Dendritic cell treated with granulocyte-macrophage colony-stimulating factor and Interleukin-4, amounts not matched to agents 40 ng/mL and 50 ng/mL, for 4 days (primary cell): ENCODE data around the gene RACK1.
"Not testable (repeated sequence)": the region's sequence is repeated elsewhere in the genome, so short reads cannot be mapped to it uniquely, and the experiment has no call there.

Experiments used
- H3K27ac Mint-ChIP-seq: one replicate; pipeline ENCODE4 v1.8.0; 2022; ENCODE audit warnings: mild to moderate bottlenecking, mixed read lengths
- H3K27me3 Mint-ChIP-seq: one replicate; pipeline ENCODE4 v1.8.0; 2022; ENCODE audit warnings: mild to moderate bottlenecking, mixed read lengths
- H3K36me3 Mint-ChIP-seq: one replicate; pipeline ENCODE4 v1.8.0; 2022; ENCODE audit warnings: low read depth, mixed read lengths
- H3K4me1 Mint-ChIP-seq: one replicate; pipeline ENCODE4 v1.8.0; 2022; ENCODE audit warnings: low read depth, mixed read lengths
- H3K4me3 Mint-ChIP-seq: one replicate; pipeline ENCODE4 v1.8.0; 2022; ENCODE audit warnings: mild to moderate bottlenecking, moderate library complexity, mixed read lengths
- H3K9me3 Mint-ChIP-seq: one replicate; pipeline ENCODE4 v1.8.0; 2022; ENCODE audit warnings: mixed read lengths
- intact Hi-C: fragments of 100-400 bp; cut with micrococcal nuclease; formaldehyde crosslinking; loops from one replicate; pipeline ENCODE4 v1.15.0; 2022

The RACK1 gene

GRCh38 chr5:181243564-181244343, at the start of gene RACK1:
Gene RACK1 (minus strand): TSS chr5:181243906. CDS start chr5:181243800, 106 bp downstream.
- no peaks in the 10 kb centered on the region for H3K27me3 Mint-ChIP-seq
- intact Hi-C loops, result loop anchor here (1.0 to 10.0 kb wide), 4 partner anchors 20 to 439 kb away; partner anchors contain the start of genes MGAT1, TRIM41 and ZFP62
- no peaks in the 10 kb centered on the region for H3K9me3 Mint-ChIP-seq
- H3K36me3 Mint-ChIP-seq, result peaks cover 80% of the 10 kb centered on the region
- H3K27ac Mint-ChIP-seq, result peak within 1 kb of the TSS; percentile 100
- peaks cover 59% of the 10 kb centered on the region for H3K4me1 Mint-ChIP-seq
- peak within 1 kb of the TSS; percentile 96 for H3K4me3 Mint-ChIP-seq

DNA sequence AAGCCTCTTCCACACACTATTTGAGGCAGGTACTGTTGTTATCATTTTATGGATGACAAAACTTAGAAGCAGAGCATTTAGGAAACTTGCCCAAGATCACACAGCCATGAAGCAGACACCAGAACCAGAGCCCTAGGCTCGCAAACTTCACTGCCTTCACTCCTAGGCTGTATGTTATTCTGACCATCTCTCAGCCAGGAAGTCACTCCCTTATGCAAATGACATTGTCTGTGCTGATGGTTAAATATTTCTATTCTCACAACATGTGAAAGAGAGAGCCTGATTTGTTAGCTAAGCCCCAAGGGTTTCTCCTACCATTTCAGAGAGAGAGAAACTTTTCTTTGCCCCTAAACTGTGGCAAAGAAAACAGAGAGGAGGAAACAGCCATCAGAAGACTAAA, 43.6 kb upstream of the RACK1 start:
- H3K36me3 Mint-ChIP-seq, H3K4me3 Mint-ChIP-seq, H3K4me1 Mint-ChIP-seq, H3K9me3 Mint-ChIP-seq, H3K27me3 Mint-ChIP-seq, H3K27ac Mint-ChIP-seq, intact Hi-C loops: not testable (repeated sequence)

- H3K9me3 Mint-ChIP-seq, H3K4me3 Mint-ChIP-seq, H3K27me3 Mint-ChIP-seq, H3K36me3 Mint-ChIP-seq, intact Hi-C loops, H3K4me1 Mint-ChIP-seq, H3K27ac Mint-ChIP-seq: not testable (repeated sequence)
These were observed 42.4 kb upstream of the RACK1 start for GRCh38 chr5:181285962-181286705.

DNA sequence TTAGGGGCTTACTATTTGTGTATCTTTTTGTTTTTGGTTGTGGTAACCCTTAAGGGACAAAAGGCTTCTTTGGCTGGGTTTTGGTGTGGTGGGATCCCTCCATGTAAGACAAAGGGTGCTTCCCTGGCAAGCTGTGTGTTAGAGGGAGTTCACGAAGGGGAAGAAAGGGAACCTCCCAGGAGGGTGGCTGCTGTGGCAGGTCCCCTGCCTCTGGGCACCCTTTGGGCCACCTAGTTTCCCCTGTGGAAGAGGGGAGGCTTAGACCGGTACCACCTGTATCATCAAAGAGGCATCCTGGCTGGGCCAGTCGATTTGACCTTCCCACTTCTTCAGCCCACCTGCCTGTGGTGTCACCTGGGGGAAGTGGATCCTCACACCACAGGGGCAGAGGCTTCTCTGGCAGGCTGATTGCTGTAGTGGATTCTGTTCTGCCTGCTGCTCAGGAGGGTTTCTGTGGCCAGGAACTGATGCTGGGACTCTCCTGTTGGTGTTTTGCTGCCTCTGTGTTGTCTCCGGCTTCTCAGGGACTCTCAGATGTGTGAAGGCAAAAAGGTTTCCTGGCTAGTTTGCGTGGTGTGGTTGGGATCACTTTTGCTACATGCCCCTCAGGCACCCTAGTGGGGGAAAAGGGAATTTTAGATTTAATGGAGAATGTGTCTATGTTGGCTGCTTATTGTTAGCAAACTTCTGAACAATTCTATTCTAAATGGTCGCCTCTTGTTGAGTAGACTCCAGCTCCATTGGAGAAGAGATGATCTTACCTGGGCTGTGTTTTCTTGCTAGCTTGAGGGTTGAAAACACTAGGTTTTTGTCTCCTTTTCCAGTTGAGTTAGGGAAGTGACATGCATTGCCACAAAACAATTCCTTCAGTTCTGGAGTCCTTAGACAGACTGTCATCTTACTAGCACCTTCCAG, 40.4 kb upstream of the RACK1 start:
- H3K4me1 Mint-ChIP-seq, H3K36me3 Mint-ChIP-seq, intact Hi-C loops, H3K27me3 Mint-ChIP-seq, H3K9me3 Mint-ChIP-seq, H3K4me3 Mint-ChIP-seq, H3K27ac Mint-ChIP-seq: not testable (repeated sequence)

DNA sequence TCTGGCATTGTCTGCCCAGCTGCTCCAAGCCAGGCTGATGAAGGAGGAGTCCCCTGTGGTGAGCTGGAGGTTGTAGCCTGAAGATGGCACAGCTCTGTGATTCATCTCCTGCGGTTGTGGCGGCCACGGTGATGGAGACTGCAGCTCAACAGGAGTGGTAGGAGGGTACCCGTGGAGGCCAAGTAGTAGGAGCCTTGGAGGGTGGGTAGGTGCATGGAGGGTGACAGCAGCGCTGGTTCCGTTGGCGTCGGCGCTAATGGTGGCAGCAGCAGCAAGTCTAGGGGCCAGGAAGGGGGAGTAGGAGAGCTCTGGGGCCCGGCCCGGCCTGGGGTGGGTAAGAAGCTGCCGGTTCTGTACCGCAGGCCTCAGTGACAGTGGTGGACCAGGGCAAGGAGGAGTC, 39.6 kb upstream of the RACK1 start:
- no peak overlapping the region for H3K4me3 Mint-ChIP-seq
- H3K27ac Mint-ChIP-seq, result no peak overlapping the region
- peaks cover 4% of the 10 kb centered on the region for H3K27me3 Mint-ChIP-seq
- no peaks in the 10 kb centered on the region for H3K9me3 Mint-ChIP-seq
- H3K4me1 Mint-ChIP-seq, result no peaks in the 10 kb centered on the region
- no peaks in the 10 kb centered on the region for H3K36me3 Mint-ChIP-seq
- intact Hi-C loops, result no loop called here

- Mint-ChIP-seq H3K4me3 (no peak overlapping the region), H3K27me3 (peaks cover 5% of the 10 kb centered on the region), H3K27ac (no peak overlapping the region), H3K4me1 (no peaks in the 10 kb centered on the region), H3K9me3 (no peaks in the 10 kb centered on the region), H3K36me3 (no peaks in the 10 kb centered on the region)
- intact Hi-C loops, result no loop called here
These were observed 39.2 kb upstream of the RACK1 start for GRCh38 chr5:181282874-181283273.

DNA sequence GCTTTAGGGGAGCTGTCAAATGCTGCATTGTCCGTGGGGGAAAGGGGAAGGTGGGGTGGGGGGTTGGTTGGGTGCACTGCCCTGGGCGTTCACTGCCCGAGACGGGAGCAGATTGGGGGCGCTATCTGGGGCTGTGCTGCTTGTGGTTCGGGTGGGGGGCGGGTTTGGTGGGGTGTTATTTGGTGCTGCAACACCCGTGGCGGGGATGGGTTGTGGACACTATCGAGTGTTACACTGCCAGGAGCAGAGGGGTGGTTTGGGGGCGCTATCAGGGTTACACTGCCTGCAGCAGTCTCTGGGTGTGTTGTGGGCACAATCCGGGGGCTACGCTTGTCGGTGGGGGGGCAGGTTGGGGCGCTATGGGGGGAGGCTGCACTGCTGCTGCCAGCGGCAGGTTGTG, 38.7 kb upstream of the RACK1 start:
- H3K4me3 Mint-ChIP-seq, H3K27ac Mint-ChIP-seq, H3K4me1 Mint-ChIP-seq, H3K27me3 Mint-ChIP-seq, H3K9me3 Mint-ChIP-seq, intact Hi-C loops, H3K36me3 Mint-ChIP-seq: not testable (repeated sequence)

- Mint-ChIP-seq H3K27me3 (peaks cover 5% of the 10 kb centered on the region), H3K9me3 (no peaks in the 10 kb centered on the region), H3K4me1 (no peaks in the 10 kb centered on the region), H3K36me3 (no peaks in the 10 kb centered on the region), H3K27ac (no peak overlapping the region), H3K4me3 (no peak overlapping the region)
- intact Hi-C loops, result no loop called here
These were observed 38.2 kb upstream of the RACK1 start for GRCh38 chr5:181281984-181282316.

DNA sequence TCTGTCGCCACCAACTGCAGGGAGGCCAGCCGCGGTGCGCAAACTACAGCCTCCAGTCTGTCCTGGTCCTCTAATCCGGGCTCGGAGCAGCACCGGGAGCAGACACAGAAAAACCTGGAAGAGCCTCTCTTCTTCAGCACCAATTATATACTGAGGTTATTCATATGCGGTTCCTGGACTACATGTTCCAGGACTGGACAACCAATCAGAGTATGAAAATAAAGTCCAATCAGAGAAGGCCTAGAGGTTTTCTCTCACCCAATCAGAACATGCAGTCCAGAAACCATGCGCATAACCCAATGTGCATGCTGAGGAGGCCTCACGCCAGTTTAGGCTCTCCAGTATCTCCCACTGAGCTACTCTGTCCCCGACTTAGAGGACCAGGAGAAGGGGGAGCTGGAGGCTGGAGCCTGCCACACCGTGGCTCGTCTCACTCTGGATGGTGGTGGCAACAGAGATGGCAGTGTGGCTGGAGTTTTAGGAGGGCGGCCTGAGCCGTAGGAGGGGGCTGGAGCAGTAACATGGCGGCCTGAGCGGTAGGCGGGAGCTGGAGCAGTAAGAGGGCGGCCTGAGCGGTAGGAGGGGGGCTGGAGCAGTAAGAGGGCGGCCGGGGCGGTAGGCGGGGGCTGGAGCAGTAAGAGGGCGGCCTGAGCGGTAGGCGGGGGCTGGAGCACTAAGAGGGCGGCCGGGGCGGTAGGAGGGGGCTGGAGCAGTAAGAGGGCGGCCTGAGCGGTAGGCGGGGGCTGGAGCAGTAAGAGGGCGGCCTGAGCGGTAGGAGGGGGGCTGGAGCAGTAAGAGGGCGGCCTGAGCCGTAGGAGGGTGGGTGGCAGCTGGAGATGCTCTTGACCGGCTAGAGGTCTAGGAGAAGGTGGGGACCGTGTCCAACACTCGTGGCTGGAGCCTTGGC, 37.6 kb upstream of the RACK1 start:
- intact Hi-C loops, result no loop called here
- Mint-ChIP-seq H3K9me3 (no peaks in the 10 kb centered on the region), H3K36me3 (no peaks in the 10 kb centered on the region), H3K4me1 (no peaks in the 10 kb centered on the region), H3K4me3 (no peak overlapping the region), H3K27ac (no peak overlapping the region), H3K27me3 (peaks cover 5% of the 10 kb centered on the region)

DNA sequence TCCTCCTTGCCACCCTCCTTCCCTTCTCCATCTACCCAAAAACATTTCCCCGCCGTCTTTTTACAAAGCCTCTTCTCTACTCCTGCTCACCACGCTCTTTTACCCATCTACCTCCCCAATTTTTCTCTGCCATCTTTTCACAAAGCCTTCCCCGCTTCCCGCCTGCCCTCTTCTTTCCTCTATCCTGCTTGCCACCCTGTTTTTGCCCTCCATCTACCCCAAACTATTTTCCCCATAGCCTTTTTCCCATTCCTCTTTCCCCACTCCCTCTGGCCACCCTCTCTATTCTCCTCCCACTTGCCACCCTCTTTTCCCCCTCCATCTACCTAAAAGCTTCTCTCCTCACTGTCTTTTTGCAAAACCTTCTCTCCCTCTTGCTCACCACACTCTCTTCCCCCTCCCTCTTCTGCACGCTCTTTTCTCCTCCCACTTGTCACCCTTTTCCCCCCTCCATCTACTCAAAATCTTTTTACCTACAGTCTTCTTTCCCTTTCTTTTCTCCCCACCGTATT, 36.6 kb upstream of the RACK1 start:
- no peaks in the 10 kb centered on the region for H3K36me3 Mint-ChIP-seq
- H3K4me1 Mint-ChIP-seq, result no peaks in the 10 kb centered on the region
- H3K4me3 Mint-ChIP-seq, result no peak overlapping the region
- H3K27ac Mint-ChIP-seq, result no peak overlapping the region
- H3K9me3 Mint-ChIP-seq, result no peaks in the 10 kb centered on the region
- peaks cover 5% of the 10 kb centered on the region for H3K27me3 Mint-ChIP-seq
- intact Hi-C loops, result no loop called here

DNA sequence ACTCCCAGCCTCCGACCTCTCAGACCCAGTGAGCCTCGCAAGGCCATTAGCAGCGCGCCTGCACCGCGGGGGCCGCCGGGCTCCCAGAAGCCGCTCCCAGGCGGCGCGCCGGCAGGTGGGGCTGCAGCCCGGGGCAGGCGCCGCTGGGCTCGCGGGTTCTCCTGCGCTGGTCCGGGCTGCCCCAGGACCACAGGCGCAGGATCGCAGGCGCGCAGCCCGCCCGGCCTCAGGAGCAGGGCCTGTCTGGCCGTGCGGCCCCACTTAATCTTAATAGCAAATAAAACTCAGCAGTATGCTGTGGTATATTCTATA, 29.7 kb upstream of the RACK1 start:
- peak overlapping the region; percentile 44 for H3K4me3 Mint-ChIP-seq
- intact Hi-C loops, H3K27ac Mint-ChIP-seq, H3K27me3 Mint-ChIP-seq, H3K9me3 Mint-ChIP-seq, H3K36me3 Mint-ChIP-seq, H3K4me1 Mint-ChIP-seq: not testable (repeated sequence)

GRCh38 chr5:181271081-181271480, 27.4 kb upstream of the RACK1 start:
- H3K27me3 Mint-ChIP-seq, result peaks cover 9% of the 10 kb centered on the region
- intact Hi-C loops, result no loop called here

GRCh38 chr5:181267907-181268306, 24.2 kb upstream of the RACK1 start:
- H3K4me3 Mint-ChIP-seq, H3K9me3 Mint-ChIP-seq, H3K4me1 Mint-ChIP-seq, H3K27me3 Mint-ChIP-seq, H3K27ac Mint-ChIP-seq, intact Hi-C loops: not testable (repeated sequence)
- H3K36me3 Mint-ChIP-seq, result peaks cover 20% of the 10 kb centered on the region

More at GRCh38 chr5:181271081-181271480, 27.4 kb upstream of the RACK1 start:
- peaks cover 5% of the 10 kb centered on the region for H3K4me1 Mint-ChIP-seq
- H3K27ac Mint-ChIP-seq, result no peak overlapping the region
- no peaks in the 10 kb centered on the region for H3K36me3 Mint-ChIP-seq
- H3K4me3 Mint-ChIP-seq, result no peak overlapping the region
- H3K9me3 Mint-ChIP-seq, result no peaks in the 10 kb centered on the region
